Activated CD4-positive, alpha-beta memory T cell treated with anti-CD3 and anti-CD28 coated beads for 36 hours (primary cell): ENCODE measurements around the gene KIRREL3. TPM values are rescaled to one million over a fixed set of nuclear protein-coding genes. Genes with fewer than 3 reads are reported as not detected.

Source experiments
- CTCF ChIA-PET: fragments of 350-600 bp; sonication (Branson Sonifier 250); formaldehyde crosslinking; loops from one replicate; lab custom pipeline; 2021; ENCODE audit warnings: antibody characterized with exemption, inconsistent platforms; lab: Charles Lee
- POLR2A ChIA-PET: fragments of 350-600 bp; sonication (Branson Sonifier 250); formaldehyde crosslinking; loops from one replicate; lab custom pipeline; 2021; ENCODE audit warnings: antibody characterized with exemption; lab: Charles Lee
- DNase-seq: peaks from one replicate; pipeline ENCODE4 v3.0.0-alpha.2; 2020
- H3K27ac Mint-ChIP-seq: one replicate; pipeline ENCODE4 v1.8.0; 2021; ENCODE audit warnings: mixed read lengths
- H3K27me3 Mint-ChIP-seq: one replicate; pipeline ENCODE4 v1.8.0; 2021; ENCODE audit warnings: mixed read lengths
- H3K36me3 Mint-ChIP-seq: one replicate; pipeline ENCODE4 v1.8.0; 2021; ENCODE audit warnings: mixed read lengths
- H3K4me1 Mint-ChIP-seq: one replicate; pipeline ENCODE4 v1.8.0; 2021; ENCODE audit warnings: low read depth, mixed read lengths
- H3K4me3 Mint-ChIP-seq: one replicate; pipeline ENCODE4 v1.8.0; 2021; ENCODE audit warnings: mild to moderate bottlenecking, mixed read lengths
- H3K9me3 Mint-ChIP-seq: one replicate; pipeline ENCODE4 v1.8.0; 2021; ENCODE audit warnings: mixed read lengths
- intact Hi-C: fragments of 100-400 bp; cut with micrococcal nuclease; formaldehyde crosslinking; loops from one replicate; pipeline ENCODE4 v1.15.1; 2023
- total RNA-seq, 2 experiments: library from RNA; stranded (reverse); gene quantifications; one replicate each; pipeline ENCODE4 v1.2.3, GENCODE V29; 2021

The KIRREL3 gene
- total RNA-seq, 2 experiments from 2014 or later = not detected

DNA sequence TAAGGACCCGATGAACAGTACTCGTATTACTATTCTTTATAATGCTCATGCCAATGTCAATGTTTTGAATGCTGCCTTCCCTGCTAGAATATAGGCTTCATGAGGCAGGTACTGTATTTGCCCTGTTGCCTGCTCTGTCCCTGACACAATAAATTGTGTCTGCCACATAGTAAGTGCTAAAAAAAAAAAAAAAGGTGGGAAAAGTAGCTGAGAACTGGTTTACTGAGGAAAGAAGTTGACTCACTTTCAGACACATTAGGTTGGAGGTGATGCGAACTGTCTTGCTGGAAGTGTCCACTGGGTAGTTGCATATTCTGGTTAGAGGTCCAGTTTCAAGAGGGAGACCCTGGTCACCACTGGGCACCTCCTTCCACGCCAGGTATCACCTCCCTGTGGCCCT lies 255.9 kb downstream of the KIRREL3 start:
- ChIA-PET POLR2A (no interaction called here), CTCF (no interaction called here)
- no peak overlapping the region for H3K4me3 Mint-ChIP-seq
- no peaks in the 10 kb centered on the region for H3K9me3 Mint-ChIP-seq
- DNase-seq = no peak
- H3K27me3 Mint-ChIP-seq = peaks cover 5% of the 10 kb centered on the region
- no peaks in the 10 kb centered on the region for H3K36me3 Mint-ChIP-seq
- no peak overlapping the region for H3K27ac Mint-ChIP-seq
- no peaks in the 10 kb centered on the region for H3K4me1 Mint-ChIP-seq
- intact Hi-C loops = no loop called here

DNA sequence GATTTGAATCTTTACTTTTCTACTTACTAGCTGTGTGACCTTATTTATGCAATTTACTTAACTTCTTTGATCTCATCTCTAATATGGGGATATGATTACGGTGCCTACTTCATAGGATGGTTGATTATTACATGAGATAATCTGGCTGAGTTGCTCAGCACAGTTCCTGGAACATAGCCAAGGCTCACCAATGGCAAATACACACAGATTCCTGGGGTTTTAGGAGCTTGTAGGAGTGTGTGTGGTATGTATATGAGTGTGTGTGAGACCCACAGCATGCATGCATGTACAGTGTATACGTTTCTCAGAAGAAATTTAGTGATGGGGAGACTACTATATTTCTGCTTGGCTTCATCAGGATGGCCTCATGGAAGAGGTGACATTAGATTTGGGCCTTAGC lies 256.9 kb downstream of the KIRREL3 start:
- intact Hi-C loops = no loop called here
- Mint-ChIP-seq H3K4me1 (no peaks in the 10 kb centered on the region), H3K36me3 (no peaks in the 10 kb centered on the region), H3K27ac (no peak overlapping the region), H3K4me3 (no peak overlapping the region), H3K27me3 (peaks cover 4% of the 10 kb centered on the region), H3K9me3 (no peaks in the 10 kb centered on the region)
- POLR2A ChIA-PET = no interaction called here
- CTCF ChIA-PET = interaction anchor here (0.6 to 0.8 kb wide), 2 partner anchors 10 to 247 kb away, joined by 3 read pairs; no protein-coding TSS in a partner anchor
- no peak for DNase-seq

DNA sequence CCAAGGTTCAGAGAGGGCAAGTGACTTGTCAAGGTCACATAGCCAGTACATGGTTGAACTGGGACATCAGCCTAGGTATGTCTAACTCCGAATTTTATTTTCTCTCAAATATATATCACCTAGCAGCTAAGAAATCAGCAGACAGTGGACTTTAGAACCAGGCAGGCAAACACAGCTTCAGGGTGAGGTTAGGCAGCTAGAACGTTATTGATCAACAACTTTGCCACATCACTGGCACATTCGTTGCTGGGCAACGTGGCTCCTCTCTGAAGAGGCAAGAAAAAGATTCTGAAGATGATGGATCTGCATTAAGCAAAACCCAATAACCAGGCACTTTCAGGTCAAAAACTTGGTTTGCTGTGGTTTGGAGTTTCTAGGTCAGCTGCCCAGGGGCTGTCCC lies 258.0 kb downstream of the KIRREL3 start:
- no peaks in the 10 kb centered on the region for H3K9me3 Mint-ChIP-seq
- H3K4me1 Mint-ChIP-seq = no peaks in the 10 kb centered on the region
- no peaks in the 10 kb centered on the region for H3K36me3 Mint-ChIP-seq
- H3K4me3 Mint-ChIP-seq = no peak overlapping the region
- DNase-seq = no peak
- intact Hi-C loops = no loop called here
- CTCF ChIA-PET = interaction anchor here (0.7 kb wide), 1 partner anchor 248 kb away, joined by 3 read pairs; no protein-coding TSS in a partner anchor
- H3K27ac Mint-ChIP-seq = no peak overlapping the region
- POLR2A ChIA-PET = no interaction called here
- H3K27me3 Mint-ChIP-seq = no peaks in the 10 kb centered on the region

- intact Hi-C loops = no loop called here
- CTCF ChIA-PET = no interaction called here
- POLR2A ChIA-PET = no interaction called here
- Mint-ChIP-seq H3K27ac (no peak overlapping the region), H3K9me3 (no peaks in the 10 kb centered on the region), H3K27me3 (no peaks in the 10 kb centered on the region), H3K4me3 (no peak overlapping the region), H3K36me3 (no peaks in the 10 kb centered on the region), H3K4me1 (no peaks in the 10 kb centered on the region)
- no peak for DNase-seq
Measured at GRCh38 chr11:126740846-126741245, 259.7 kb downstream of the KIRREL3 start.

DNA sequence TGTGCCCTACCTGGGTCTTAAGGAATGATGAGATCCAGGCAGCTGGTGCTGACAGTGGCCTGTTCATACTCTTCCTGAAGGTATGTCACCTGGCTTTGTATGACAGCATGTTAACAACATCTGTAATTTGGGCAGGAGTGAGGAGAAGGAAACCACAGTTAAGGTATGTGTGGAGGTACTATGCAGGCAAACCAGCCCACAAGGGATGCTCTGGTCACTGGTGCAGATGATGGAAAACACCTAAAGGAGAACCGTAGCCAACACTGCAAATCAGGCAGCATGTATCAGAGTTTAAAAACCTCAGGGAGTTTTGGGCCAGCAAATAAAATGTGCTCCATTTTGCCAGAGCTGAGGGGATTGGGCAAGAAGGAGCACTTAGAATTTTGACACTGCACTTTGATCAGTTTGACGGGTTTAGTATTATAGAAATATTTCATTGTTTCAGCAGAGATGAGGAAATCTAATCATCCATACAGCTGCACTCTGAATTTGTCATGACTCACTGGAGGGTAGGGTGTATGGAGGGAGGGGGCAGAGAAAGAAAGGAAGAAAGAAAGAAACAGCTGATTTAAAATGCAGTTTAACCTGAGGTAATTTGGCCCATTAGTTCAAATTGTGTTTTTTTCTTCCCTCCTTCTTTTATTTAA lies 260.9 kb downstream of the KIRREL3 start:
- CTCF ChIA-PET = no interaction called here
- no peaks in the 10 kb centered on the region for H3K9me3 Mint-ChIP-seq
- POLR2A ChIA-PET = no interaction called here
- no peaks in the 10 kb centered on the region for H3K36me3 Mint-ChIP-seq
- intact Hi-C loops = no loop called here
- H3K4me1 Mint-ChIP-seq = no peaks in the 10 kb centered on the region
- no peak overlapping the region for H3K27ac Mint-ChIP-seq
- peaks cover 3% of the 10 kb centered on the region for H3K27me3 Mint-ChIP-seq
- no peak for DNase-seq
- no peak overlapping the region for H3K4me3 Mint-ChIP-seq

- Mint-ChIP-seq H3K27me3 (peaks cover 4% of the 10 kb centered on the region), H3K4me1 (no peaks in the 10 kb centered on the region), H3K27ac (no peak overlapping the region), H3K9me3 (no peaks in the 10 kb centered on the region), H3K36me3 (no peaks in the 10 kb centered on the region), H3K4me3 (no peak overlapping the region)
- no peak for DNase-seq
- intact Hi-C loops = no loop called here
- ChIA-PET CTCF (no interaction called here), POLR2A (no interaction called here)
Measured at GRCh38 chr11:126738295-126739031, 262.1 kb downstream of the KIRREL3 start.

DNA sequence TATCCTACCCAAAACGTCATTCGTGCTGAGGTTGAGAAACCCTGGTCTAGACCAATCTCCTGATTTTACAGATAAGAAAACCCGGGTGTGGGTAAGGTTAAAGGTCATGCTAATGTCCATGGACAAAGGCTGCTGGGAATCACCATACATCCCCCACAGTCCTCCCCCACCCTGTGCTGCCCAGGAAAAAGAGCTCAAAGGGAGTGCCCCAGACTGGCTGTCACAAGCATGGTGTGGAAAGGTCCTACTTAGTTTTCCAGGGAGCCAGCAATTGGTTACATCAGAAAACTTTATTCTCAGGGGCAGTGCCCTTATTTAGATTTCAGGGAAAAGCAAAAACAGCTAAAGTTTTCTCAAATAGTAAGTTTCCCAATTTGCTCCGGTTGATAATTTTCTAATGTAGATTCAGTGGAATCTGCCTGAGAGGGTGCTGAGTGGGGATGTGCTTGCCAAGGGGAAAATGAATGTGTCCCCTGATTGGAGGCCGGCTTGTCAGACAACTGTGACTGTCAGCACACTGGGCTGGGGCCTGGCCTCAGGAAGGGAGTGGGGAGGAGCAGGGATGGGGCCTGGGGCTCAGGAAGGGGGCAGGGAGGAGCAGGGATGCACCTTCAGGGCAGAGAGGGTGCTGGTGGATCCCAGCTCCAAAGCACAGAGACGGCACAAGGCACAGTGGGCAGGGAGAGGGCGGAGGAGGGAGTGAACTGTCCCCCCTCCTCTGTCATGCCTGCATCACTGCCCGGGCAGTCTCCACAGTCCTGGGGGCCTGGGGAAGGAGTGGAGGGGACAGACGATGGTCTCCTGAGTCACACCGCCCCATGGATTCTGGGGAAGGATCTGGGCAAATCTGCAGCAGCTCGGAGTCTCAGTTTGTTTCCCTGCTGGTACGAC lies 263.6 kb downstream of the KIRREL3 start:
- Mint-ChIP-seq H3K27me3 (peaks cover 4% of the 10 kb centered on the region), H3K4me3 (no peak overlapping the region), H3K36me3 (no peaks in the 10 kb centered on the region), H3K9me3 (no peaks in the 10 kb centered on the region), H3K4me1 (peaks cover 3% of the 10 kb centered on the region), H3K27ac (no peak overlapping the region)
- intact Hi-C loops = no loop called here
- ChIA-PET CTCF (no interaction called here), POLR2A (no interaction called here)
- no peak for DNase-seq

DNA sequence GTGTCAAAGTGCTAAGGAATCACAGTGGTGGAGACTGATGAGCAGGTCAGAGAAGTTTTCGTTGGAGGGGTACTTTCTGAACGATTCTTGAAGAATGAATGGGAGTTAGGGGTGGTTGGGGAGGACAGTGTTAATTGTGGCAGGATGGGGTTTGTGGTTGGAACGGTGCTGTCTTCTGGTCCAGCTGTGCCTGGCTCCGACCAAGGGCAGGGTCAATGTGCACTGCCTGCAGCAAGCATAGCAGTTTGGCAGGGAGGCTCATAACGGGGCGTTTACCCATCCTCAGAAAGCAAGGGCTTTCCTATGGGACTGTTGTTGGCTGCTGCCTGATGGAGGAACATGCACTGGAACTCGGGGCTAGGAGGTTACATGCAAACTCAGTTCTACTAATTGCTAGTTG lies 265.8 kb downstream of the KIRREL3 start:
- intact Hi-C loops = no loop called here
- Mint-ChIP-seq H3K36me3 (no peaks in the 10 kb centered on the region), H3K4me1 (peaks cover 3% of the 10 kb centered on the region), H3K4me3 (no peak overlapping the region), H3K27ac (no peak overlapping the region), H3K9me3 (no peaks in the 10 kb centered on the region), H3K27me3 (peaks cover 10% of the 10 kb centered on the region)
- no peak for DNase-seq
- POLR2A ChIA-PET = no interaction called here
- CTCF ChIA-PET = no interaction called here

DNA sequence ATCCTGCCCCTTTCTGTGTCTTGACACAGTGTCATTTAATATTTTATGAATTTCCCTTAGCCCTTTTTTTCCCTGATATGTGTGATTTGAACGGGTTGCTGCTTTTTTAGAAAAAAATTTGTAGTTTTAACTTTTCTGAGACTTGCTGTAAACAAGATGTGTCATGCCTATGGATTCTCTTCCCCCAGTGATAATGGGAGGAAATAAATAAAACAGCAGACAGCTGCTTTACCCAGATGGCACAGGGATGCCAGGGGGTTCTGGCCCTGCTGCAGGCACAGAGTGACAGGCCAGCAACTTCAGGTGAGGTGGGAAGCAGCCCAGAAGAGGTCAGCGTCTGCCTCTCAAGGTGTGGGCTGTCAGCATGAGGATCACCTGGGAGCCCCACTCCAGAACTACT lies 266.9 kb downstream of the KIRREL3 start:
- no peak overlapping the region for H3K4me3 Mint-ChIP-seq
- intact Hi-C loops = no loop called here
- H3K4me1 Mint-ChIP-seq = peaks cover 3% of the 10 kb centered on the region
- CTCF ChIA-PET = no interaction called here
- H3K36me3 Mint-ChIP-seq = no peaks in the 10 kb centered on the region
- H3K27me3 Mint-ChIP-seq = peaks cover 10% of the 10 kb centered on the region
- no peaks in the 10 kb centered on the region for H3K9me3 Mint-ChIP-seq
- no peak for DNase-seq
- POLR2A ChIA-PET = no interaction called here
- H3K27ac Mint-ChIP-seq = no peak overlapping the region

GRCh38 chr11:126732981-126733380 lies 267.6 kb downstream of the KIRREL3 start:
- Mint-ChIP-seq H3K27me3 (peaks cover 10% of the 10 kb centered on the region), H3K4me1 (peaks cover 3% of the 10 kb centered on the region), H3K36me3 (no peaks in the 10 kb centered on the region), H3K27ac (no peak overlapping the region), H3K9me3 (no peaks in the 10 kb centered on the region), H3K4me3 (no peak overlapping the region)
- DNase-seq = no peak
- intact Hi-C loops = no loop called here
- CTCF ChIA-PET = no interaction called here
- POLR2A ChIA-PET = no interaction called here

GRCh38 chr11:126731576-126732142 lies 268.9 kb downstream of the KIRREL3 start:
- Mint-ChIP-seq H3K27me3 (peaks cover 10% of the 10 kb centered on the region), H3K36me3 (no peaks in the 10 kb centered on the region), H3K4me3 (no peak overlapping the region), H3K27ac (no peak overlapping the region), H3K4me1 (peaks cover 3% of the 10 kb centered on the region), H3K9me3 (no peaks in the 10 kb centered on the region)
- DNase-seq = no peak
- POLR2A ChIA-PET = no interaction called here
- intact Hi-C loops = no loop called here
- CTCF ChIA-PET = interaction anchor here (1.5 kb wide), 1 partner anchor 15 kb away, joined by 4 read pairs; no protein-coding TSS in a partner anchor

DNA sequence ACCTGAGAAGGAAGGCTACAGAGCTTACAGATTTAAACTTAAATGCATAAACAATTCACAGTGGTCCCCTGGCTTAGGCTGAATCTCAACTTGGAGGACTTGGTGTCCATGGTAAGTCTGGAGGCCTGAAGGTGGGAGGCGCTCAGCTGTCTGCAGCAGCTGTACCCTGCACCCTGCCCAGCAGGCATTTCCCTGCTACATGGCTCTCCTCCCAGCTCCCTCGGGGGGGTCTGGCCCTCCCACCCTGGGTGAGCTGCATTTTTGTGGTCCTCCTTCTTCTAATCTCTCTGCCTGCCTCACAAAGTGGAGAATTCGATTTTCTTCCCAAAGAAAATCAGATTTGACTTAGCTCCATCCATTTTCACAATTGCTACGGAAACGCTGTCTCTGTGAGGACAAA lies 273.2 kb downstream of the KIRREL3 start:
- H3K27me3 Mint-ChIP-seq = peaks cover 5% of the 10 kb centered on the region
- DNase-seq = no peak
- CTCF ChIA-PET = no interaction called here

More for the DNA sequence above, 273.2 kb downstream of the KIRREL3 start:
- POLR2A ChIA-PET = no interaction called here
- H3K27ac Mint-ChIP-seq = no peak overlapping the region
- H3K36me3 Mint-ChIP-seq = no peaks in the 10 kb centered on the region
- intact Hi-C loops = no loop called here
- no peaks in the 10 kb centered on the region for H3K9me3 Mint-ChIP-seq
- no peak overlapping the region for H3K4me3 Mint-ChIP-seq
- H3K4me1 Mint-ChIP-seq = no peaks in the 10 kb centered on the region
